K562 (cell line): ENCODE measurements around the gene PABPC1L. TPM values are rescaled to one million over a fixed set of nuclear protein-coding genes. Genes with fewer than 3 reads are reported as not detected.

Experiments
- CBFB ChIP-seq: sonication (generic); formaldehyde crosslinking; IDR thresholded peaks from 2 replicates; pipeline ENCODE4 v1.4.0; 2020; ENCODE audit warnings: mild to moderate bottlenecking, missing genetic modification reagents
- CHD1 ChIP-seq: fragments of 200-600 bp; sonication (generic); IDR thresholded peaks from one replicate; pipeline ENCODE4 v1.6.1; 2012; ENCODE audit warnings: mild to moderate bottlenecking, moderate library complexity, low read length, inconsistent platforms
- E2F3 ChIP-seq: fragments of 250-450 bp; sonication (Bioruptor Pico); IDR thresholded peaks from 2 replicates; pipeline ENCODE4 v1.4.0; 2020; ENCODE audit warnings: mild to moderate bottlenecking
- MTA3 ChIP-seq: fragments of 450-650 bp; formaldehyde crosslinking; IDR thresholded peaks from 2 replicates; pipeline ENCODE4 v1.6.1; 2017; ENCODE audit warnings: mild to moderate bottlenecking, borderline replicate concordance
- NFE2 ChIP-seq: IDR thresholded peaks from 2 replicates; pipeline ENCODE4 v1.6.1; 2014; ENCODE audit warnings: antibody characterized with exemption, low read depth
- RNF219 ChIP-seq: fragments of 250-450 bp; sonication (Bioruptor Pico); IDR thresholded peaks from 2 replicates; pipeline ENCODE4 v1.5.0; 2022; ENCODE audit warnings: mild to moderate bottlenecking
- TFE3 ChIP-seq: fragments of 450-650 bp; formaldehyde crosslinking; IDR thresholded peaks from 2 replicates; pipeline ENCODE4 v1.4.0; 2020; ENCODE audit warnings: mild to moderate bottlenecking, mixed read lengths
- ZNF175 ChIP-seq: fragments of 200-800 bp; sonication (Bioruptor generic); IDR thresholded peaks from 2 replicates; pipeline ENCODE4 v1.6.1; 2016; ENCODE audit warnings: low read depth, mild to moderate bottlenecking, missing genetic modification characterization, missing compliant biosample characterization
- ZSCAN32 ChIP-seq: fragments of 450-650 bp; formaldehyde crosslinking; IDR thresholded peaks from 2 replicates; pipeline ENCODE4 v1.4.0; 2020; ENCODE audit warnings: mild to moderate bottlenecking, moderate library complexity
- polyA plus RNA-seq, 8 experiments: library from polyadenylated mRNA; depleted of rRNA in 4 of 8; stranded (reverse) in 5 of 8; unstranded in 3 of 8; fragments of >200 nt; fragmentation: Nextera tagmentation in 2 of 8; fragmentation: Illumina TruSeq in 1 of 8; extraction: Ambion mirVana in 2 of 8; extraction: Trizol in 1 of 8; gene quantifications; 2 replicates each; pipeline versions ENCODE4 v1.2.1 to v1.2.3, GENCODE V29; 2011 to 2014; ENCODE audit warnings: inconsistent platforms in 1 of 8, missing spikeins in 1 of 8
- total RNA-seq, 7 experiments: library from RNA; depleted of rRNA in 6 of 7; stranded (reverse); fragments of >200 nt in 6 of 7; fragmentation: Illumina TruSeq in 2 of 7; extraction: Trizol in 2 of 7; gene quantifications; 2 replicates each; pipeline versions ENCODE4 v1.2.1 to v1.2.3, GENCODE V29; 2011 to 2021; ENCODE audit warnings: low replicate concordance in 1 of 7
- TF ChIP-seq, protein P1 (sequence below), 2 experiments: fragments of 450-650 bp; IDR thresholded peaks; 2 replicates each; pipeline ENCODE4 v1.6.1; 2016; ENCODE audit warnings: mild to moderate bottlenecking in 2 of 2, borderline replicate concordance in 1 of 2, low read depth in 1 of 2, moderate library complexity in 1 of 2
- TF ChIP-seq, protein P2 (sequence below): IDR thresholded peaks from 3 replicates; pipeline ENCODE4 v1.6.1; 2011; ENCODE audit warnings: borderline replicate concordance, mild to moderate bottlenecking, moderate library complexity; ENCODE audit not compliant: insufficient read length; ENCODE audit errors: extremely low read depth

Gene PABPC1L
- total and polyA plus RNA-seq, 9 of the 15 experiments (the other 6 are each of a cell fraction or from before 2014, with no cell fraction given), result 6.0 to 90.3 (median 15.8) TPM

DNA sequence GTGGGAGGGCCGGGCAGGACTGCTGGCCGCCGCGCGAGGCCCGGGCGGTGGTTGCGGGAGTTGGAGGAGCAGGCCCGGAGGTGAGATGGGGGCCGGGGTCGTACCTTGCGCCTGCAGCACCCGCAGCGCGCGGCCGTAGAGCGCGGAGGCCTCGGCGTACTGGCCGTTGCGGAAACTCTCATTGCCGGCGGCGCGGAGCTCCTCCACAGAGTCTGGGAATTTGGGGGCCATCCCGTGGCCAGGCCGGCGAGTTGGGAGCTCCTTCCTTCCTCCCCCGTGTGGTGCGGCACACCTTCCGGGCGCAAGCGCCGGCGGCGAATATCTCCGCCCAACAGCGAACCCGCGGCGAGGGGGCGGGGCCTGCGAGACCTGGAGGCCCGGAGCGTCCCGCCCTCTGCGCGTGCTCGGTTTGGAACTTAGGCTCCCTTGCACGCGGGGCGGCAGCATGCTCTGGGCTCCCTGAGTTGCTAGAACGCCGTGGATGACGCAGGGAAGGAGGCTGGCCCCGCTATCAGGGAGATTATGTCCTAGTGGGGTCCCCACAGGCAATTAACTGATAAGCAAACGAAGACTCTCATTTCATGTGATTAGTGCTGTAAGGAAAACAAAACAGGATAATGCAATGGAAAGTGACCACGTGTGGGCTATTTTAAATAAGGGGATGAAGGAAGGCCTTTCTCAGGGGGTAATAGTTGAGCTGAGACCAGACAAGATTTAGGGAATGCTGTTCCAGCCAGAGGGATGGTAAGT, 50.4 kb downstream of the PABPC1L start, which contains the start of gene TOMM34 (continued):
- no peak for TF ChIP-seq ZSCAN32
- TF ChIP-seq NFE2, result peak; percentile 4; the same call in 1 of the 2 replicates
- TF ChIP-seq E2F3, result no peak
- peak; percentile 26; the same call in 1 of the 2 replicates for TF ChIP-seq ZNF175 (CRISPR knock-in tag)
- TF ChIP-seq CHD1, result no peak
- TF ChIP-seq TFE3 (CRISPR knock-in tag), result no peak
- TF ChIP-seq MTA3, result peak; percentile 78
- TF ChIP-seq, protein P1, sequence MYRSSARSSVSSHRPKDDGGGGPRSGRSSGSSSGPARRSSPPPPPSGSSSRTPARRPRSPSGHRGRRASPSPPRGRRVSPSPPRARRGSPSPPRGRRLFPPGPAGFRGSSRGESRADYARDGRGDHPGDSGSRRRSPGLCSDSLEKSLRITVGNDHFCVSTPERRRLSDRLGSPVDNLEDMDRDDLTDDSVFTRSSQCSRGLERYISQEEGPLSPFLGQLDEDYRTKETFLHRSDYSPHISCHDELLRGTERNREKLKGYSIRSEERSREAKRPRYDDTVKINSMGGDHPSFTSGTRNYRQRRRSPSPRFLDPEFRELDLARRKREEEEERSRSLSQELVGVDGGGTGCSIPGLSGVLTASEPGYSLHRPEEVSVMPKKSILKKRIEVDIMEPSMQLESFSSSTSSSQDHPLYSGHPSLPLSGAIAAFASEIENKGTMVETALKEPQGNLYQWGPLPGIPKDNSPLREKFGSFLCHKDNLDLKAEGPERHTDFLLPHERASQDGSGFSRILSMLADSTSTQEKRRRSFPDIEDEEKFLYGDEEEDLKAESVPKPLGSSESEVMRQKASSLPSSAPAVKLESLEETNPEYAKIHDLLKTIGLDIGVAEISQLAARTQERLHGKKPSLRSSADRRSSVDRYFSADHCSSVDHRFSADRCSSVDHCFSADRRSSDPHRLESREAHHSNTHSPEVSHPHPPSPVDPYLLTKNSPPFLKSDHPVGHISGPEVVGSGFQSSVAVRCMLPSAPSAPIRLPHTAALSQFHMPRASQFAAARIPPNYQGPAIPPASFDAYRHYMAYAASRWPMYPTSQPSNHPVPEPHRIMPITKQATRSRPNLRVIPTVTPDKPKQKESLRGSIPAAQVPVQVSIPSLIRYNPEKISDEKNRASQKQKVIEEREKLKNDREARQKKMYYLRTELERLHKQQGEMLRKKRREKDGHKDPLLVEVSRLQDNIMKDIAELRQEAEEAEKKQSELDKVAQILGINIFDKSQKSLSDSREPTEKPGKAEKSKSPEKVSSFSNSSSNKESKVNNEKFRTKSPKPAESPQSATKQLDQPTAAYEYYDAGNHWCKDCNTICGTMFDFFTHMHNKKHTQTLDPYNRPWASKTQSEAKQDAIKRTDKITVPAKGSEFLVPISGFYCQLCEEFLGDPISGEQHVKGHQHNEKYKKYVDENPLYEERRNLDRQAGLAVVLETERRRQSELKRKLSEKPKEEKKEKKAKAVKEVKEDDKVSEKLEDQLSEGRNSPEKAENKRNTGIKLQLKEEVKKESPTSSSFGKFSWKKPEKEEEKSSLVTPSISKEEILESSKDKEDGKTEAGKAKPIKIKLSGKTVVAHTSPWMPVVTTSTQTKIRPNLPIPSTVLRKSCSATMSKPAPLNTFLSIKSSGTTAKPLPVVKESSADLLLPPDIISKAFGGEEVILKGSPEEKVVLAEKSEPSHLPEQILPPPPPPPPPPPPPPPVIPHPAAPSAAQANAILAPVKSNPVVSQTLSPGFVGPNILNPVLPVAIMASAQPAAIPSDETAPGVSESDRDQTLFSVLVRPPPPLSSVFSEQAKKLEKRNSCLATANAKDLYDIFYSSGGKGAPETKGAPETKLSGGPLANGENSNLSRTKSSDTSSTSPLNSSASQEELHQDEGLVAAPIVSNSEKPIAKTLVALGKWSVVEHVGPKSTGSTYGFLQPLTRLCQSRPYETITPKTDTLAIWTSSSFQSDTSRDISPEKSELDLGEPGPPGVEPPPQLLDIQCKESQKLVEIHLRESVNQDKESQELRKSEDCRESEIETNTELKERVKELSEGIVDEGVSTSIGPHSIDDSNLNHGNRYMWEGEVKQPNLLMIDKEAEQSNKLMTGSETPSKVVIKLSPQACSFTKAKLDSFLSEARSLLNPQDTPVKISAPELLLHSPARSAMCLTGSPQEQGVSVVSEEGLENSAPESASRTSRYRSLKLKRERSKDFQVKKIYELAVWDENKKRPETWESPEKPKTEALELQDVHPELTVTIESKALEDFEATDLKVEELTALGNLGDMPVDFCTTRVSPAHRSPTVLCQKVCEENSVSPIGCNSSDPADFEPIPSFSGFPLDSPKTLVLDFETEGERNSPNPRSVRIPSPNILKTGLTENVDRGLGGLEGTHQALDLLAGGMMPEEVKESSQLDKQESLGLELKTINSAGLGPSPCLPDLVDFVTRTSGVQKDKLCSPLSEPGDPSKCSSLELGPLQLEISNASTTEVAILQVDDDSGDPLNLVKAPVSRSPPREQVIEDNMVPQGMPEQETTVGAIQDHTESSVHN (IDR thresholded peaks at IDR 0.05; ENCODE audit: borderline replicate concordance in 1 of 2, low read depth in 1 of 2), result no peak
- TF ChIP-seq RNF219, result no peak
- no peak for TF ChIP-seq CBFB
- TF ChIP-seq, protein P2, sequence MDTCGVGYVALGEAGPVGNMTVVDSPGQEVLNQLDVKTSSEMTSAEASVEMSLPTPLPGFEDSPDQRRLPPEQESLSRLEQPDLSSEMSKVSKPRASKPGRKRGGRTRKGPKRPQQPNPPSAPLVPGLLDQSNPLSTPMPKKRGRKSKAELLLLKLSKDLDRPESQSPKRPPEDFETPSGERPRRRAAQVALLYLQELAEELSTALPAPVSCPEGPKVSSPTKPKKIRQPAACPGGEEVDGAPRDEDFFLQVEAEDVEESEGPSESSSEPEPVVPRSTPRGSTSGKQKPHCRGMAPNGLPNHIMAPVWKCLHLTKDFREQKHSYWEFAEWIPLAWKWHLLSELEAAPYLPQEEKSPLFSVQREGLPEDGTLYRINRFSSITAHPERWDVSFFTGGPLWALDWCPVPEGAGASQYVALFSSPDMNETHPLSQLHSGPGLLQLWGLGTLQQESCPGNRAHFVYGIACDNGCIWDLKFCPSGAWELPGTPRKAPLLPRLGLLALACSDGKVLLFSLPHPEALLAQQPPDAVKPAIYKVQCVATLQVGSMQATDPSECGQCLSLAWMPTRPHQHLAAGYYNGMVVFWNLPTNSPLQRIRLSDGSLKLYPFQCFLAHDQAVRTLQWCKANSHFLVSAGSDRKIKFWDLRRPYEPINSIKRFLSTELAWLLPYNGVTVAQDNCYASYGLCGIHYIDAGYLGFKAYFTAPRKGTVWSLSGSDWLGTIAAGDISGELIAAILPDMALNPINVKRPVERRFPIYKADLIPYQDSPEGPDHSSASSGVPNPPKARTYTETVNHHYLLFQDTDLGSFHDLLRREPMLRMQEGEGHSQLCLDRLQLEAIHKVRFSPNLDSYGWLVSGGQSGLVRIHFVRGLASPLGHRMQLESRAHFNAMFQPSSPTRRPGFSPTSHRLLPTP, result no peak
